Gastroesophageal sphincter (tissue), 3 donors: ENCODE measurements around the gene PTPRD.

Source experiments
- POLR2A ChIP-seq, 2 donors: fragments of 450-650 bp; IDR thresholded peaks; one replicate each; pipeline ENCODE4 v1.6.1; 2017; ENCODE audit warnings: antibody characterized with exemption in 2 of 2, mild to moderate bottlenecking in 2 of 2, moderate library complexity in 1 of 2
- TF ChIP-seq, protein P1 (sequence below), 4 experiments: fragments of 200-600 bp in 2 of 4; fragments of 450-650 bp in 2 of 4; sonication (generic) in 1 of 4; IDR thresholded peaks; one replicate each; pipeline ENCODE4 v1.5.1; 2017 to 2019; ENCODE audit warnings: antibody characterized with exemption in 4 of 4, mild to moderate bottlenecking in 2 of 4, moderate library complexity in 2 of 4

DNA sequence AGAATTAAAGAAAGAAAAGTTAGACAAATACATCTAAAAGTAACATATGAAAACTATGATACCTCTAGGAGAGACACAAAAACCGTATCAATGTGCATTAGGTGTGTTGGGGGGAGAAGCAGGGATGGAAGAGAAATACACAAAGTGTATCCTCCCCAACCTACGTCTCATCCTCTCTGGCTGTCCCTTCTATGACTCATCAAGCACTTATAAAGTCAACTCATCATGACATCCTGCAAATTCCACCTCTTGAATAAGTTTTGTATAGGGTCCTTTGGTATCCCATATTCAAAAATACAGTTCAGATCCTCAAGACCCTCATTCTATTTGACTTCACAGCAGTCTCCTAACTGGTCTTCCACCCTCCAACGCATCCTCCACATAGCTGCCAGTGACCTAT lies 1895.7 kb downstream of the PTPRD start:
- TF ChIP-seq POLR2A (IDR thresholded peaks at IDR 0.05): no peak
- TF ChIP-seq, protein P1, sequence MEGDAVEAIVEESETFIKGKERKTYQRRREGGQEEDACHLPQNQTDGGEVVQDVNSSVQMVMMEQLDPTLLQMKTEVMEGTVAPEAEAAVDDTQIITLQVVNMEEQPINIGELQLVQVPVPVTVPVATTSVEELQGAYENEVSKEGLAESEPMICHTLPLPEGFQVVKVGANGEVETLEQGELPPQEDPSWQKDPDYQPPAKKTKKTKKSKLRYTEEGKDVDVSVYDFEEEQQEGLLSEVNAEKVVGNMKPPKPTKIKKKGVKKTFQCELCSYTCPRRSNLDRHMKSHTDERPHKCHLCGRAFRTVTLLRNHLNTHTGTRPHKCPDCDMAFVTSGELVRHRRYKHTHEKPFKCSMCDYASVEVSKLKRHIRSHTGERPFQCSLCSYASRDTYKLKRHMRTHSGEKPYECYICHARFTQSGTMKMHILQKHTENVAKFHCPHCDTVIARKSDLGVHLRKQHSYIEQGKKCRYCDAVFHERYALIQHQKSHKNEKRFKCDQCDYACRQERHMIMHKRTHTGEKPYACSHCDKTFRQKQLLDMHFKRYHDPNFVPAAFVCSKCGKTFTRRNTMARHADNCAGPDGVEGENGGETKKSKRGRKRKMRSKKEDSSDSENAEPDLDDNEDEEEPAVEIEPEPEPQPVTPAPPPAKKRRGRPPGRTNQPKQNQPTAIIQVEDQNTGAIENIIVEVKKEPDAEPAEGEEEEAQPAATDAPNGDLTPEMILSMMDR (IDR thresholded peaks at IDR 0.05): no peak
